NOMO-1 treated with dmso at 0.1 percent for 144 hours (cell line): ENCODE results near the gene OR2T2.
"Not testable (repeated sequence)": the region's sequence is repeated elsewhere in the genome, so short reads cannot be mapped to it uniquely, and the experiment has no call there.

ENCODE experiments used
- DNase-seq: peaks from one replicate; lab custom pipeline; 2025; ENCODE audit not compliant: unreplicated experiment; lab: John Stamatoyannopoulos, UW

OR2T2 gene

GRCh38 chr1:248445399-248445798 is at the start of gene OR2T2:
Gene OR2T2, plus strand, starts transcription at chr1:248445637. Its CDS starts 7,161 bp downstream, at chr1:248452798.
- not testable (repeated sequence) for DNase-seq

- no peak for DNase-seq
Observed at GRCh38 chr1:248402748-248403147, 42.7 kb upstream of the OR2T2 start, which contains the start of gene OR2T1. Gene OR2T1, plus strand, starts transcription at chr1:248403048. Its CDS starts 3,100 bp downstream, at chr1:248406148.

GRCh38 chr1:248404024-248404423 is 41.4 kb upstream of the OR2T2 start:
- no peak for DNase-seq

GRCh38 chr1:248406721-248407692 is 38.4 kb upstream of the OR2T2 start:
- DNase-seq: no peak

- no peak for DNase-seq
Observed at GRCh38 chr1:248416226-248416625, 29.2 kb upstream of the OR2T2 start.

- no peak for DNase-seq
Observed at GRCh38 chr1:248417854-248418253, 27.6 kb upstream of the OR2T2 start.

GRCh38 chr1:248421384-248421783 is 24.1 kb upstream of the OR2T2 start:
- no peak for DNase-seq

- not testable (repeated sequence) for DNase-seq
Observed at GRCh38 chr1:248427526-248428191, 17.8 kb upstream of the OR2T2 start.

GRCh38 chr1:248428192-248428533 is 17.3 kb upstream of the OR2T2 start:
- not testable (repeated sequence) for DNase-seq

- not testable (repeated sequence) for DNase-seq
Observed at GRCh38 chr1:248431683-248432082, 13.8 kb upstream of the OR2T2 start.

GRCh38 chr1:248432201-248432600 is 13.2 kb upstream of the OR2T2 start:
- DNase-seq: not testable (repeated sequence)

- not testable (repeated sequence) for DNase-seq
Observed at GRCh38 chr1:248433811-248434415, 11.5 kb upstream of the OR2T2 start.

- DNase-seq: not testable (repeated sequence)
Observed at GRCh38 chr1:248434913-248435312, 10.5 kb upstream of the OR2T2 start.

GRCh38 chr1:248436303-248436702 is 9.1 kb upstream of the OR2T2 start:
- not testable (repeated sequence) for DNase-seq

- DNase-seq: not testable (repeated sequence)
Observed at GRCh38 chr1:248438668-248439067, 6.8 kb upstream of the OR2T2 start.

- not testable (repeated sequence) for DNase-seq
Observed at GRCh38 chr1:248439283-248439682, 6.2 kb upstream of the OR2T2 start.

- not testable (repeated sequence) for DNase-seq
Observed at GRCh38 chr1:248442500-248443277, 2.7 kb upstream of the OR2T2 start.

- DNase-seq: not testable (repeated sequence)
Observed at GRCh38 chr1:248444603-248445002, 834 bp upstream of the OR2T2 start.

- not testable (repeated sequence) for DNase-seq
Observed at GRCh38 chr1:248448409-248449074, 3.1 kb downstream of the OR2T2 start.
